ENCODE data around the gene LNX1. TPM values are rescaled to one million over a fixed set of nuclear protein-coding genes. Genes with fewer than 3 reads are reported as not detected.

The LNX1 gene
- polyA plus RNA-seq, 3 donors = 0.09 to 0.13 TPM; not detected in 1

DNA sequence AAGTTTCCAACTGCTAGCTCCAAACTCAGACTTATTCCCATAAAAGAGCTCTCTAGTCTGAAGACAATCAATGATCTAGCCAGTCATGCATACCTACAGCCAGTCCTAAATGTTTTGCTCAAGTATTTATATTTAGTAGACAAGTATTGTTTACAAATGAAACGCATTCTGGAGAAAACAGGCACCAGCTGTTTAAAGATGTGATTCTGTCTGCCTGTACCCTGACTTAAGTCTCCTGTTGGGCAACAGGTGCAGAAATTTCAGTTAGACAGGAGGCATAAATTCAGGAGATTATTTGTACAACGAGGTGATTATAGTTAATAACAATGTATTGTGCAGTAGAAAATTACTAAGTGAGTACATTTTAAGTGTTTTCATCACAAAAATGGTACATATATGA lies 28.9 kb downstream of the LNX1 start:
- H3K9ac ChIP-seq (ENCODE audit: insufficient read depth, low read length, poor library complexity, severe bottlenecking) = no peak overlapping the region
- H3K9me3 Mint-ChIP-seq = peaks cover 0 to 4% (median 2%) of the 10 kb centered on the region in 7 donors
- no peaks in the 10 kb centered on the region for H3K9me3 ChIP-seq (replicated peaks in 1 of 2; ENCODE audit: control insufficient read depth in 1 of 2, insufficient read depth in 1 of 2, low read length in 2 of 2)
- H3K27ac Mint-ChIP-seq = no peak overlapping the region
- TF ChIP-seq, protein P1, sequence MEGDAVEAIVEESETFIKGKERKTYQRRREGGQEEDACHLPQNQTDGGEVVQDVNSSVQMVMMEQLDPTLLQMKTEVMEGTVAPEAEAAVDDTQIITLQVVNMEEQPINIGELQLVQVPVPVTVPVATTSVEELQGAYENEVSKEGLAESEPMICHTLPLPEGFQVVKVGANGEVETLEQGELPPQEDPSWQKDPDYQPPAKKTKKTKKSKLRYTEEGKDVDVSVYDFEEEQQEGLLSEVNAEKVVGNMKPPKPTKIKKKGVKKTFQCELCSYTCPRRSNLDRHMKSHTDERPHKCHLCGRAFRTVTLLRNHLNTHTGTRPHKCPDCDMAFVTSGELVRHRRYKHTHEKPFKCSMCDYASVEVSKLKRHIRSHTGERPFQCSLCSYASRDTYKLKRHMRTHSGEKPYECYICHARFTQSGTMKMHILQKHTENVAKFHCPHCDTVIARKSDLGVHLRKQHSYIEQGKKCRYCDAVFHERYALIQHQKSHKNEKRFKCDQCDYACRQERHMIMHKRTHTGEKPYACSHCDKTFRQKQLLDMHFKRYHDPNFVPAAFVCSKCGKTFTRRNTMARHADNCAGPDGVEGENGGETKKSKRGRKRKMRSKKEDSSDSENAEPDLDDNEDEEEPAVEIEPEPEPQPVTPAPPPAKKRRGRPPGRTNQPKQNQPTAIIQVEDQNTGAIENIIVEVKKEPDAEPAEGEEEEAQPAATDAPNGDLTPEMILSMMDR (IDR thresholded peaks at IDR 0.05) = no peak
- H3K4me1 ChIP-seq (ENCODE audit: control insufficient read depth in 1 of 2, insufficient read depth in 2 of 2, low read length in 2 of 2) = peaks cover 11 to 13% of the 10 kb centered on the region in 2 donors
- H3K4me3 ChIP-seq (replicated peaks in 1 of 3; ENCODE audit: low read depth in 2 of 3, low read length in 3 of 3) = no peak overlapping the region
- no peaks in the 10 kb centered on the region for H4K20me1 ChIP-seq (ENCODE audit: insufficient read depth, low read length)
- H3K27me3 ChIP-seq (ENCODE audit: control insufficient read depth in 2 of 2, insufficient read depth in 2 of 2, low read length in 2 of 2) = no peaks in the 10 kb centered on the region
- no peaks in the 10 kb centered on the region for H3K79me2 ChIP-seq (ENCODE audit: insufficient read depth, low read length)
- no peak overlapping the region for H3K4me3 Mint-ChIP-seq
- no peaks in the 10 kb centered on the region for H3K36me3 Mint-ChIP-seq
- H2AFZ ChIP-seq (ENCODE audit: insufficient read depth, low read depth, low read length, poor library complexity, severe bottlenecking) = no peak overlapping the region
- no peak overlapping the region for H3K27ac ChIP-seq (ENCODE audit: low read depth in 1 of 2, low read length in 2 of 2)
- H3K4me1 Mint-ChIP-seq = peaks cover 13% of the 10 kb centered on the region
- H3K36me3 ChIP-seq (replicated peaks in 1 of 2; ENCODE audit: control insufficient read depth in 1 of 2, insufficient read depth in 2 of 2, low read length in 2 of 2) = no peaks in the 10 kb centered on the region
- H3K4me2 ChIP-seq (replicated peaks; ENCODE audit: extremely low read depth, low read length, poor library complexity, severe bottlenecking) = no peak overlapping the region
- peaks cover 0 to 7% (median 0%) of the 10 kb centered on the region in 3 donors for H3K27me3 Mint-ChIP-seq (ENCODE audit: low read depth in 3 of 3)
- no peak for DNase-seq
- 83% methylated on average over 1 of the region's 2 CpGs for WGBS (ENCODE audit: insufficient coverage)
- intact Hi-C loops (cut with micrococcal nuclease) = no loop called here

DNA sequence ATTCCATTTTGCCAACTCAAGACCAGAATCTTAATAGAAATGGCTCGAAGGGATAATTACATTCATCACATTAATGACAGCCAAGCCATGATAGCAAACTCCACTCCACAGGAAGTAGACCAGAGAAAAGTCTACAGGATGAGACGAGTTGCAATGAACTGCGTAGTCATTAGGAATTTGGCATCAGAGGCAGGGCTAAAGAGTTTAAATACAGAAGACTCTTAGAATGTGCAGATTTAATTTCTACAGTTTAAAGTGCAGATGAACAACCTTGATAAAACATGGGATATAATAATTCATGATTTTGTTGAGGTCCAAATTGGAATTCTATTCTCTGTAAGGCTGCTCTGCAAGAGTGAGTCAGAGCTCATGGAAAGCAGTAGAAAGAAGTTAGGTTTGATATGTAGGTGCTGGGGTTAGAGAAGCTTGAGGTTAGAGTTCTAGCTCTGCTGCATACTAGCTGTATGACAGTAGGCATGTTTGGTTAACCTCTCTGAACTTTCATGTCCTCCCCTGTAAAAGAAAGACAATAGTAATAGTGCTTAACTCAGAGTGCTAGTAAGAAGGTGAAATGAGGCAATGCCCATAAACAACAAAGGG lies 32.2 kb downstream of the LNX1 start:
- H3K4me3 ChIP-seq (replicated peaks in 1 of 3; ENCODE audit: low read depth in 2 of 3, low read length in 3 of 3) = no peak overlapping the region
- no peaks in the 10 kb centered on the region for H3K36me3 ChIP-seq (replicated peaks in 1 of 2; ENCODE audit: control insufficient read depth in 1 of 2, insufficient read depth in 2 of 2, low read length in 2 of 2)
- WGBS (ENCODE audit: insufficient coverage) = 100% methylated on average over 1 of the region's 3 CpGs
- Mint-ChIP-seq H3K4me1 (peaks cover 17% of the 10 kb centered on the region), H3K27me3 (ENCODE audit: low read depth in 3 of 3) (peaks cover 0 to 7% (median 5%) of the 10 kb centered on the region in 3 donors), H3K9me3 (peaks cover 0 to 2% (median 0%) of the 10 kb centered on the region in 7 donors), H3K4me3 (no peak overlapping the region), H3K27ac (no peak overlapping the region), H3K36me3 (no peaks in the 10 kb centered on the region)
- no peaks in the 10 kb centered on the region for H3K27me3 ChIP-seq (ENCODE audit: control insufficient read depth in 2 of 2, insufficient read depth in 2 of 2, low read length in 2 of 2)
- peaks cover 11 to 13% of the 10 kb centered on the region in 2 donors for H3K4me1 ChIP-seq (ENCODE audit: control insufficient read depth in 1 of 2, insufficient read depth in 2 of 2, low read length in 2 of 2)
- no peak overlapping the region for H3K9ac ChIP-seq (ENCODE audit: insufficient read depth, low read length, poor library complexity, severe bottlenecking)
- no peaks in the 10 kb centered on the region for H3K79me2 ChIP-seq (ENCODE audit: insufficient read depth, low read length)
- H3K9me3 ChIP-seq (replicated peaks in 1 of 2; ENCODE audit: control insufficient read depth in 1 of 2, insufficient read depth in 1 of 2, low read length in 2 of 2) = no peaks in the 10 kb centered on the region
- intact Hi-C loops (cut with micrococcal nuclease) = no loop called here
- H2AFZ ChIP-seq (ENCODE audit: insufficient read depth, low read depth, low read length, poor library complexity, severe bottlenecking) = no peak overlapping the region
- no peak for DNase-seq
- no peak overlapping the region for H3K27ac ChIP-seq (ENCODE audit: low read depth in 1 of 2, low read length in 2 of 2)
- TF ChIP-seq, protein P1 (IDR thresholded peaks at IDR 0.05) = no peak
- no peak overlapping the region for H3K4me2 ChIP-seq (replicated peaks; ENCODE audit: extremely low read depth, low read length, poor library complexity, severe bottlenecking)
- H4K20me1 ChIP-seq (ENCODE audit: insufficient read depth, low read length) = no peaks in the 10 kb centered on the region

All from CD14-positive monocyte (primary cell).